ENCODE results near the gene GNPNAT1. TPM values are rescaled to one million over a fixed set of nuclear protein-coding genes. Genes with fewer than 3 reads are reported as not detected.
"Not testable (repeated sequence)": the region's sequence is repeated elsewhere in the genome, so short reads cannot be mapped to it uniquely, and the experiment has no call there.

The GNPNAT1 gene
- total and polyA plus RNA-seq, 2 experiments from 2014 or later = 44.4 to 68.7 TPM

DNA sequence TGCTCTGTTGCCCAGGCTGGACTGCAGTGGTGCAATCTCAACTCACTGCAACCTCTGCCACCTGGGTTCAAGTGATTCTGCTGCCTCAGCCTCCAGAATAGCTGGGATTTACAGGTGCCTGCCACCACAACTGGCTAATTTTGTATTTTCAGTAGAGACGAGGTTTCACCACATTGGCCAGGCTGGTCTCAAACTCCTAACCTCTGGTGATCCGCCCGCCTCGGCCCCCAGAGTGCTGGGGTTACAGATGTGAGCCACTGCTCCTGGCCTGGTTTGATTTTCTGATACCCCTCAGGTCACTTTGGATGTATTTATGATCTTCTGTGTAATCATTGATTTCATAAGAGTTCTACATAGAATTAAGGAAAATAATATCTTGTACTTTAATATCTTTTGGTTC, 28.5 kb downstream of the GNPNAT1 start:
- H3K27me3 ChIP-seq (ENCODE audit: insufficient read depth); H3K79me2 ChIP-seq (replicated peaks; ENCODE audit: insufficient read depth); H3K4me3 Mint-ChIP-seq; DNase-seq (ENCODE audit: low spot score); H3K27me3 Mint-ChIP-seq (ENCODE audit: insufficient read depth, low read depth, poor library complexity); H3K27ac ChIP-seq (ENCODE audit: low read depth); H3K9me2 ChIP-seq (ENCODE audit: insufficient read depth); H3K4me1 Mint-ChIP-seq; H3K4me1 ChIP-seq (ENCODE audit: insufficient read depth); H2AFZ ChIP-seq; H3K27ac Mint-ChIP-seq; H3K9me3 Mint-ChIP-seq; H4K20me1 ChIP-seq (replicated peaks; ENCODE audit: insufficient read depth); ATAC-seq; H3K4me3 ChIP-seq; H3K4me2 ChIP-seq; H3F3A ChIP-seq (replicated peaks; ENCODE audit: low read depth): not testable (repeated sequence)
- H3K36me3 Mint-ChIP-seq (ENCODE audit: low read depth) = peaks cover 34% of the 10 kb centered on the region
- H3K36me3 ChIP-seq (ENCODE audit: insufficient read depth) = peaks cover 20% of the 10 kb centered on the region

GRCh38 chr14:52759145-52759544, 32.3 kb downstream of the GNPNAT1 start:
- Histone ChIP-seq H4K20me1 (replicated peaks; ENCODE audit: insufficient read depth) (no peaks in the 10 kb centered on the region), H3K4me1 (ENCODE audit: insufficient read depth) (no peaks in the 10 kb centered on the region), H3K9me2 (ENCODE audit: insufficient read depth) (no peaks in the 10 kb centered on the region), H3K79me2 (replicated peaks; ENCODE audit: insufficient read depth) (0 out of 2 replicates have a peak, but pooled peaks cover 4% of the 10 kb centered on the region), H3K27me3 (ENCODE audit: insufficient read depth) (no peaks in the 10 kb centered on the region), H3K4me2 (no peak overlapping the region), H3F3A (replicated peaks; ENCODE audit: low read depth) (no peaks in the 10 kb centered on the region), H3K36me3 (ENCODE audit: insufficient read depth) (peaks cover 16% of the 10 kb centered on the region), H3K4me3 (no peak overlapping the region), H2AFZ (no peak overlapping the region), H3K27ac (ENCODE audit: low read depth) (no peak overlapping the region)
- Mint-ChIP-seq H3K36me3 (ENCODE audit: low read depth) (peaks cover 33% of the 10 kb centered on the region), H3K27me3 (ENCODE audit: insufficient read depth, low read depth, poor library complexity) (peaks cover 1% of the 10 kb centered on the region), H3K4me1 (no peaks in the 10 kb centered on the region), H3K27ac (no peak overlapping the region), H3K9me3 (no peaks in the 10 kb centered on the region), H3K4me3 (no peak overlapping the region)
- DNase-seq (ENCODE audit: low spot score) (no peak), ATAC-seq (no peak)
- no peak for TF ChIP-seq POLR2AphosphoS5 (IDR thresholded peaks at IDR 0.05; ENCODE audit: low read depth)
- TF ChIP-seq NANOG (IDR thresholded peaks at IDR 0.05; ENCODE audit: borderline replicate concordance) = no peak
- TF ChIP-seq, protein P1, sequence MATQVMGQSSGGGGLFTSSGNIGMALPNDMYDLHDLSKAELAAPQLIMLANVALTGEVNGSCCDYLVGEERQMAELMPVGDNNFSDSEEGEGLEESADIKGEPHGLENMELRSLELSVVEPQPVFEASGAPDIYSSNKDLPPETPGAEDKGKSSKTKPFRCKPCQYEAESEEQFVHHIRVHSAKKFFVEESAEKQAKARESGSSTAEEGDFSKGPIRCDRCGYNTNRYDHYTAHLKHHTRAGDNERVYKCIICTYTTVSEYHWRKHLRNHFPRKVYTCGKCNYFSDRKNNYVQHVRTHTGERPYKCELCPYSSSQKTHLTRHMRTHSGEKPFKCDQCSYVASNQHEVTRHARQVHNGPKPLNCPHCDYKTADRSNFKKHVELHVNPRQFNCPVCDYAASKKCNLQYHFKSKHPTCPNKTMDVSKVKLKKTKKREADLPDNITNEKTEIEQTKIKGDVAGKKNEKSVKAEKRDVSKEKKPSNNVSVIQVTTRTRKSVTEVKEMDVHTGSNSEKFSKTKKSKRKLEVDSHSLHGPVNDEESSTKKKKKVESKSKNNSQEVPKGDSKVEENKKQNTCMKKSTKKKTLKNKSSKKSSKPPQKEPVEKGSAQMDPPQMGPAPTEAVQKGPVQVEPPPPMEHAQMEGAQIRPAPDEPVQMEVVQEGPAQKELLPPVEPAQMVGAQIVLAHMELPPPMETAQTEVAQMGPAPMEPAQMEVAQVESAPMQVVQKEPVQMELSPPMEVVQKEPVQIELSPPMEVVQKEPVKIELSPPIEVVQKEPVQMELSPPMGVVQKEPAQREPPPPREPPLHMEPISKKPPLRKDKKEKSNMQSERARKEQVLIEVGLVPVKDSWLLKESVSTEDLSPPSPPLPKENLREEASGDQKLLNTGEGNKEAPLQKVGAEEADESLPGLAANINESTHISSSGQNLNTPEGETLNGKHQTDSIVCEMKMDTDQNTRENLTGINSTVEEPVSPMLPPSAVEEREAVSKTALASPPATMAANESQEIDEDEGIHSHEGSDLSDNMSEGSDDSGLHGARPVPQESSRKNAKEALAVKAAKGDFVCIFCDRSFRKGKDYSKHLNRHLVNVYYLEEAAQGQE (IDR thresholded peaks at IDR 0.05; ENCODE audit: unreplicated experiment) = no peak
- no peak for TF ChIP-seq CTCF (conservative IDR thresholded peaks at IDR 0.05; ENCODE audit: low read depth in 2 of 2)
- no peak for TF ChIP-seq EZH2 (IDR thresholded peaks at IDR 0.05; ENCODE audit: low read depth, unreplicated experiment)
- no peak for TF ChIP-seq EZH2phosphoT487 (IDR thresholded peaks at IDR 0.05; ENCODE audit: unreplicated experiment)
- TF ChIP-seq JUNB (IDR thresholded peaks at IDR 0.05; ENCODE audit: unreplicated experiment) = no peak
- TF ChIP-seq CREB1 (CRISPR knock-in tag; IDR thresholded peaks at IDR 0.05; ENCODE audit: low read depth) = no peak
- no peak for TF ChIP-seq ZNF462 (CRISPR knock-in tag; IDR thresholded peaks at IDR 0.05)
- no peak for TF ChIP-seq ZNF331 (CRISPR knock-in tag; IDR thresholded peaks at IDR 0.05; ENCODE audit: low read depth)
- no peak for TF ChIP-seq STAT1 (IDR thresholded peaks at IDR 0.05; ENCODE audit: unreplicated experiment)
- no peak for TF ChIP-seq ZNF114 (CRISPR knock-in tag; IDR thresholded peaks at IDR 0.05)
